IMR-90 (cell line): ENCODE measurements around the gene ZRANB3. TPM values are rescaled to one million over a fixed set of nuclear protein-coding genes. Genes with fewer than 3 reads are reported as not detected.
"Not testable (repeated sequence)": the region's sequence is repeated elsewhere in the genome, so short reads cannot be mapped to it uniquely, and the experiment has no call there.

ENCODE experiments used
- ATAC-seq: fragments of 200-7000 bp; cut with Tn5 transposase; 2 replicates; pipeline ENCODE4 v1.9.1; 2020; ENCODE audit warnings: low read depth, mild to moderate bottlenecking, moderate library complexity
- BruUV-seq: library from RNA; stranded (reverse); fragments of 400-500 nt; replicated peaks from 2 replicates; lab custom pipeline; 2021; lab: Mats Ljungman, UMichigan
- CTCF ChIA-PET: fragments of 300-600 bp; formaldehyde crosslinking; extraction: SDS; loops from one replicate; lab custom pipeline; 2021; ENCODE audit warnings: antibody characterized with exemption; lab: Yijun Ruan, JAX
- POLR2A ChIA-PET: fragments of 300-600 bp; sonication (Branson Sonifier 250); formaldehyde crosslinking; loops from one replicate; lab custom pipeline; 2022; ENCODE audit warnings: antibody characterized with exemption; ENCODE audit not compliant: unreplicated experiment; lab: Charles Lee
- DNase-seq: peaks from one replicate; pipeline ENCODE4 v3.0.0; 2013
- H2AFZ ChIP-seq: replicated peaks from 2 replicates; pipeline ENCODE3; 2013; ENCODE audit warnings: low read length, mild to moderate bottlenecking; ENCODE audit not compliant: poor library complexity
- H2AK5ac ChIP-seq: 2 replicates; pipeline ENCODE4 v1.6.1; 2013; ENCODE audit warnings: low read depth, low read length, inconsistent platforms
- H2AK9ac ChIP-seq: replicated peaks from 2 replicates; pipeline ENCODE3; 2013; ENCODE audit warnings: mild to moderate bottlenecking, low read depth, low read length, moderate library complexity; ENCODE audit not compliant: poor library complexity
- H2BK120ac ChIP-seq: 2 replicates; pipeline ENCODE4 v1.6.1; 2013; ENCODE audit warnings: low read depth, low read length, inconsistent platforms
- H2BK15ac ChIP-seq: 3 replicates; pipeline ENCODE4 v1.6.1; 2013; ENCODE audit warnings: low read depth, low read length, inconsistent platforms
- H2BK20ac ChIP-seq: 2 replicates; pipeline ENCODE4 v1.6.1; 2013; ENCODE audit warnings: low read depth, mild to moderate bottlenecking, inconsistent platforms, low read length, moderate library complexity
- H2BK5ac ChIP-seq: 2 replicates; pipeline ENCODE4 v1.6.1; 2013; ENCODE audit warnings: mild to moderate bottlenecking, low read depth, low read length, inconsistent platforms; ENCODE audit not compliant: poor library complexity, severe bottlenecking
- H3K14ac ChIP-seq: replicated peaks from 2 replicates; pipeline ENCODE4 v1.6.1; 2013; ENCODE audit warnings: low read depth, low read length, inconsistent platforms
- H3K18ac ChIP-seq: 2 replicates; pipeline ENCODE4 v1.6.1; 2013; ENCODE audit warnings: low read depth, low read length, control low read depth
- H3K23ac ChIP-seq: 2 replicates; pipeline ENCODE4 v1.6.1; 2013; ENCODE audit warnings: low read depth, low read length, inconsistent platforms
- H3K27ac ChIP-seq: 2 replicates; pipeline ENCODE4 v1.5.1; 2013; ENCODE audit warnings: mild to moderate bottlenecking, control low read depth, low read length; ENCODE audit not compliant: insufficient read depth
- H3K27me3 ChIP-seq: 2 replicates; pipeline ENCODE4 v1.6.1; 2013; ENCODE audit warnings: low read length; ENCODE audit not compliant: control insufficient read depth, insufficient read depth
- H3K36me3 ChIP-seq: 2 replicates; pipeline ENCODE4 v1.6.1; 2013; ENCODE audit warnings: low read length, mixed read lengths; ENCODE audit not compliant: control insufficient read depth, insufficient read depth
- H3K4ac ChIP-seq: 2 replicates; pipeline ENCODE4 v1.6.1; 2013; ENCODE audit warnings: low read depth, low read length, inconsistent platforms
- H3K4me1 ChIP-seq: 2 replicates; pipeline ENCODE4 v1.6.1; 2013; ENCODE audit warnings: low read length, mixed read lengths; ENCODE audit not compliant: control insufficient read depth, insufficient read depth
- H3K4me2 ChIP-seq: 2 replicates; pipeline ENCODE4 v1.6.1; 2013; ENCODE audit warnings: low read depth, mild to moderate bottlenecking, control low read depth, low read length, moderate library complexity
- H3K4me3 ChIP-seq: 2 replicates; pipeline ENCODE4 v1.5.1; 2013; ENCODE audit warnings: low read depth, mild to moderate bottlenecking, control low read depth, low read length, moderate library complexity; ENCODE audit not compliant: insufficient read depth
- H3K56ac ChIP-seq: 2 replicates; pipeline ENCODE4 v1.6.1; 2013; ENCODE audit warnings: low read length, inconsistent platforms; ENCODE audit not compliant: insufficient read depth; ENCODE audit errors: extremely low read depth
- H3K79me1 ChIP-seq, 2 experiments: 2 replicates each; pipeline ENCODE4 v1.6.1; 2013; ENCODE audit warnings: low read length in 2 of 2, inconsistent platforms in 1 of 2, low read depth in 1 of 2
- H3K9ac ChIP-seq: 2 replicates; pipeline ENCODE4 v1.6.1; 2013; ENCODE audit warnings: low read depth, low read length, control low read depth
- H3K9me1 ChIP-seq: 2 replicates; pipeline ENCODE4 v1.6.1; 2013; ENCODE audit warnings: low read length, inconsistent platforms; ENCODE audit not compliant: insufficient read depth
- H3K9me3 ChIP-seq: 2 replicates; pipeline ENCODE4 v1.6.1; 2013; ENCODE audit warnings: low read length; ENCODE audit not compliant: control insufficient read depth, insufficient read depth
- H4K20me1 ChIP-seq: 2 replicates; pipeline ENCODE4 v1.6.1; 2013; ENCODE audit warnings: low read length, inconsistent platforms; ENCODE audit not compliant: insufficient read depth
- H4K5ac ChIP-seq: 2 replicates; pipeline ENCODE4 v1.6.1; 2013; ENCODE audit warnings: mild to moderate bottlenecking, low read depth, low read length, control low read depth
- H4K8ac ChIP-seq, 2 experiments: 2 replicates each; pipeline ENCODE4 v1.6.1; 2013; ENCODE audit warnings: low read depth in 2 of 2, low read length in 2 of 2, control low read depth in 1 of 2, inconsistent platforms in 1 of 2
- H4K91ac ChIP-seq: 2 replicates; pipeline ENCODE4 v1.6.1; 2013; ENCODE audit warnings: low read depth, low read length, inconsistent platforms; ENCODE audit not compliant: insufficient read depth
- WGBS, 2 experiments: methylation state at CpG; one replicate each; pipeline versions ENCODE4 v1.1.5 to v1.1.7; 2013; ENCODE audit warnings: missing lambda C conversion rate in 2 of 2; ENCODE audit not compliant: insufficient read length in 1 of 2; ENCODE audit errors: extremely low coverage in 2 of 2; 5-methylcytosine and 5-hydroxymethylcytosine counted together
- dilution Hi-C: fragments of 300-500 bp; cut with HindIII; formaldehyde crosslinking; loops from one replicate; pipeline ENCODE4 v1.14.3; 2018; ENCODE audit warnings: low sequenced_read_pairs; ENCODE audit not compliant: unreplicated experiment
- in situ Hi-C: fragments of 300-500 bp; cut with MboI; formaldehyde crosslinking; loops from 3 replicates; pipeline ENCODE4 v1.14.3; 2019; ENCODE audit warnings: low sequenced_read_pairs, inconsistent platforms, mixed read lengths
- intact Hi-C: fragments of 100-400 bp; cut with micrococcal nuclease; formaldehyde crosslinking; loops from 2 replicates; pipeline ENCODE4 v1.10.0; 2022
- polyA plus RNA-seq, 3 experiments: library from polyadenylated mRNA; depleted of rRNA; stranded (reverse); fragments of >200 nt; gene quantifications; 2 replicates each; pipeline ENCODE4 v1.2.3, GENCODE V29; 2012; ENCODE audit warnings: low replicate concordance in 1 of 3
- total RNA-seq: library from RNA; depleted of rRNA; stranded (reverse); fragments of >200 nt; gene quantifications from 2 replicates; pipeline ENCODE4 v1.2.3, GENCODE V29; 2012

The ZRANB3 gene
- total and polyA plus RNA-seq, 2 of the 4 experiments (the other 2 are of a cell fraction), result 3.4 to 9.3 TPM

DNA sequence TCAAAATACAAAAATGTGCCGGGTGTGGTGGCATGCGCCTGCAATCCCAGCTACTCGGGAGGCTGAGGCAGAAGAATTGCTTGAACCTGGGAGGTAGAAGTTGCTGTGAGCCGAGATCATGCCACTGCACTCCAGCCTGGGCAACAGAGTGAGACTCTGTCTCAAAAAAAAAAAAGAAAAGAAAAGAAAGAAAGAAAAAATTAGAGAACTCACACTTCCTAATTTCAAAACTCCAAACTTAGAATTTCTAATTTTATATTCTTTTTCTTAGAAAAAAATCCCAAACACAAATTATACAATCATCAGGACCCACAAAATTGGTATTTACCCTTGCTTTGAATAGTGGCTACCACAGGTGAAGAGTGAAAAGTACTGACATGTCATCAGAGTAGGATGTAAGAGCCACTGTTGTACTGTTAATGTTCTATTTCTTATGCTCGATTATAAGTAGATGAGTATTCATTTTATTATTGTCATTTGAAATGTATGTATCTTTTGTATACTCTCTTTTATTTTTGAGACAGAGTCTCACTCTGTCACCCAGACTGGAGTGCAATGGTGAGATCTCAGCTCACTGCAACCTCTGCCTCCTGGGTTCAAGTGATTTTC lies 182.8 kb downstream of the ZRANB3 start:
- H4K8ac ChIP-seq, ATAC-seq, H2AK5ac ChIP-seq, H3K56ac ChIP-seq, in situ Hi-C loops, H3K4me1 ChIP-seq, H3K14ac ChIP-seq, H3K4me3 ChIP-seq, dilution Hi-C loops, H3K27ac ChIP-seq, CTCF ChIA-PET, BruUV-seq, H2BK15ac ChIP-seq, H3K27me3 ChIP-seq, H3K18ac ChIP-seq, H4K91ac ChIP-seq, H3K4me2 ChIP-seq, H4K20me1 ChIP-seq, H2BK5ac ChIP-seq, H4K5ac ChIP-seq, DNase-seq, H3K23ac ChIP-seq, H2AFZ ChIP-seq, H3K4ac ChIP-seq, H3K36me3 ChIP-seq, H2BK120ac ChIP-seq, intact Hi-C loops, H3K9me1 ChIP-seq, H2BK20ac ChIP-seq, H3K79me1 ChIP-seq, H3K9me3 ChIP-seq, H2AK9ac ChIP-seq, POLR2A ChIA-PET, H3K9ac ChIP-seq: not testable (repeated sequence)
- no CpG with 5 or more reads among the region's 5 CpGs for WGBS, 2 experiments
